Sigmoid colon (tissue), 4 donors: Measurements from ENCODE around the gene GSK3B.

Source experiments
- EP300 ChIP-seq, 4 donors: sonication (generic); formaldehyde crosslinking; IDR thresholded peaks; one replicate each; pipeline ENCODE4 v1.6.1; 2017; ENCODE audit warnings: antibody characterized with exemption in 4 of 4
- POLR2A ChIP-seq, 2 donors: fragments of 450-650 bp; IDR thresholded peaks; one replicate each; pipeline ENCODE4 v1.6.1; 2016; ENCODE audit warnings: antibody characterized with exemption in 2 of 2, mild to moderate bottlenecking in 2 of 2, moderate library complexity in 2 of 2
- POLR2AphosphoS5 ChIP-seq, 4 donors: sonication (generic); formaldehyde crosslinking; IDR thresholded peaks; one replicate each; pipeline ENCODE4 v1.6.1; 2017; ENCODE audit warnings: antibody characterized with exemption in 4 of 4
- TF ChIP-seq, protein P1 (sequence below), 4 experiments: fragments of 450-650 bp in 3 of 4; fragments of 200-600 bp in 1 of 4; IDR thresholded peaks; one replicate each; pipeline ENCODE4 v1.5.1; 2016 to 2019; ENCODE audit warnings: antibody characterized with exemption in 4 of 4, mild to moderate bottlenecking in 3 of 4, moderate library complexity in 2 of 4

DNA sequence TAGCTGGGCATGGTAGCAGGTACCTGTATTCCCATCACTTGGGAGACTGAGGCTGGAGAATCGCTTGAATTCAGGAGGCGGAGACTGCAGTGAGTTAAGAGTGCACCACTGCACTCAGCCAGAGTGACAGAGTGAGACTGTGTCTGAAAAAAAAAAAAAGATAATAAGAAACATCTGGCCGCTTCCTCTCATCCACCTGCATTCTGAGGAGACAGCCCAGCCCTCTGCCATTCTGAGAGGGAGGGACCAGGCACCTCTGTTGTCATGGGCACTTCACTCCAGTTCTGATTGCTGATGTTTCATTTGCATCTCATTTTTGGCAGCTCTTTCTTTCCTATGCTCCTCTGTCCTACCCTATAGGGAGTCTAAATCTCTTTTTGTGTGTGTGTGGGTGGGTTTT lies 36.4 kb upstream of the GSK3B start:
- TF ChIP-seq, protein P1, sequence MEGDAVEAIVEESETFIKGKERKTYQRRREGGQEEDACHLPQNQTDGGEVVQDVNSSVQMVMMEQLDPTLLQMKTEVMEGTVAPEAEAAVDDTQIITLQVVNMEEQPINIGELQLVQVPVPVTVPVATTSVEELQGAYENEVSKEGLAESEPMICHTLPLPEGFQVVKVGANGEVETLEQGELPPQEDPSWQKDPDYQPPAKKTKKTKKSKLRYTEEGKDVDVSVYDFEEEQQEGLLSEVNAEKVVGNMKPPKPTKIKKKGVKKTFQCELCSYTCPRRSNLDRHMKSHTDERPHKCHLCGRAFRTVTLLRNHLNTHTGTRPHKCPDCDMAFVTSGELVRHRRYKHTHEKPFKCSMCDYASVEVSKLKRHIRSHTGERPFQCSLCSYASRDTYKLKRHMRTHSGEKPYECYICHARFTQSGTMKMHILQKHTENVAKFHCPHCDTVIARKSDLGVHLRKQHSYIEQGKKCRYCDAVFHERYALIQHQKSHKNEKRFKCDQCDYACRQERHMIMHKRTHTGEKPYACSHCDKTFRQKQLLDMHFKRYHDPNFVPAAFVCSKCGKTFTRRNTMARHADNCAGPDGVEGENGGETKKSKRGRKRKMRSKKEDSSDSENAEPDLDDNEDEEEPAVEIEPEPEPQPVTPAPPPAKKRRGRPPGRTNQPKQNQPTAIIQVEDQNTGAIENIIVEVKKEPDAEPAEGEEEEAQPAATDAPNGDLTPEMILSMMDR (IDR thresholded peaks at IDR 0.05): no peak
- TF ChIP-seq POLR2AphosphoS5 (IDR thresholded peaks at IDR 0.05) (no peak), EP300 (IDR thresholded peaks at IDR 0.05) (no peak), POLR2A (IDR thresholded peaks at IDR 0.05) (no peak)
